ENCODE measurements around the gene CAMTA1.

Gene CAMTA1

DNA sequence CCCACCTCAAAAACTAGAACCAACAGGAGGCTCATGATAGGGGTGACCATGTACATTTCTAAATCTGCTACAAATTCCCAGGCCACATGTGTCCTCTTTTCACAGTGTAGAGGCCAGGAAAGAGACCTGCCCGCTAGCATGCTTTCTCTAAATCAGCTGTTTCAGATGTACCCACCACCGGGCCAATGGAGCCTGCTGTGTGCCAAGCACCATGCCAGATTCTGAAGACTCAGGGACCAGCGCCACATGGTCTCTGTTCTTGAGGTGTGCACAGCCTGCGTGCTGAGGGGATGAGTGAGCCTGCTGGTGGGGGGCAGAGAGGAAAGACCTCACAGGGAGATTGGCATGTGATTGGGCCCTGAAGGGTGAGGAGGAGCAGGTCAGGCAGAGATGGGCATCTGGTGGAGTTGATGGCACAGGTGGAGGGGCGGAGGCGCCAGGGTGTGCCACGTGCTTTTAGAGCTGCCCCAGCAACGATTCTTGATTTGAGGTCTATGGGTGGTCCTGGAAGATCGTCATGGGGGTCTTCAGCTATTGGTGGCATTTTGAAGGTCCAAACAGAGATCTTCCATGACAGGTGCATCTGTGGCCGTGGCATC, 500.7 kb downstream of the CAMTA1 start:
- Histone ChIP-seq H3K9ac (ENCODE audit: low read length) (no peak overlapping the region), H3K27me3 (ENCODE audit: low read length) (no peaks in the 10 kb centered on the region), H3K4me3 (ENCODE audit: insufficient read depth, low read length, poor library complexity, severe bottlenecking) (no peak overlapping the region), H3K79me2 (ENCODE audit: insufficient read depth, low read length) (no peaks in the 10 kb centered on the region), H3K4me2 (ENCODE audit: low read depth, low read length, poor library complexity, severe bottlenecking) (no peak overlapping the region), H3K36me3 (ENCODE audit: low read length) (no peaks in the 10 kb centered on the region), H4K20me1 (ENCODE audit: low read depth, low read length) (no peaks in the 10 kb centered on the region), H2AFZ (ENCODE audit: low read depth, low read length, severe bottlenecking) (no peak overlapping the region), H3F3A (ENCODE audit: insufficient read depth) (no peaks in the 10 kb centered on the region), H3K27ac (ENCODE audit: low read depth, low read length) (no peak overlapping the region), H3K9me3 (ENCODE audit: insufficient read depth, low read length) (no peaks in the 10 kb centered on the region), H3K9me2 (replicated peaks; ENCODE audit: insufficient read depth, low read length) (no peaks in the 10 kb centered on the region)
- TF ChIP-seq, protein P1, sequence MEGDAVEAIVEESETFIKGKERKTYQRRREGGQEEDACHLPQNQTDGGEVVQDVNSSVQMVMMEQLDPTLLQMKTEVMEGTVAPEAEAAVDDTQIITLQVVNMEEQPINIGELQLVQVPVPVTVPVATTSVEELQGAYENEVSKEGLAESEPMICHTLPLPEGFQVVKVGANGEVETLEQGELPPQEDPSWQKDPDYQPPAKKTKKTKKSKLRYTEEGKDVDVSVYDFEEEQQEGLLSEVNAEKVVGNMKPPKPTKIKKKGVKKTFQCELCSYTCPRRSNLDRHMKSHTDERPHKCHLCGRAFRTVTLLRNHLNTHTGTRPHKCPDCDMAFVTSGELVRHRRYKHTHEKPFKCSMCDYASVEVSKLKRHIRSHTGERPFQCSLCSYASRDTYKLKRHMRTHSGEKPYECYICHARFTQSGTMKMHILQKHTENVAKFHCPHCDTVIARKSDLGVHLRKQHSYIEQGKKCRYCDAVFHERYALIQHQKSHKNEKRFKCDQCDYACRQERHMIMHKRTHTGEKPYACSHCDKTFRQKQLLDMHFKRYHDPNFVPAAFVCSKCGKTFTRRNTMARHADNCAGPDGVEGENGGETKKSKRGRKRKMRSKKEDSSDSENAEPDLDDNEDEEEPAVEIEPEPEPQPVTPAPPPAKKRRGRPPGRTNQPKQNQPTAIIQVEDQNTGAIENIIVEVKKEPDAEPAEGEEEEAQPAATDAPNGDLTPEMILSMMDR (IDR thresholded peaks at IDR 0.05; ENCODE audit: insufficient read depth, low read length, poor library complexity, severe bottlenecking) = no peak
- TF ChIP-seq EZH2phosphoT487 (conservative IDR thresholded peaks at IDR 0.05; ENCODE audit: low read length) = no peak

DNA sequence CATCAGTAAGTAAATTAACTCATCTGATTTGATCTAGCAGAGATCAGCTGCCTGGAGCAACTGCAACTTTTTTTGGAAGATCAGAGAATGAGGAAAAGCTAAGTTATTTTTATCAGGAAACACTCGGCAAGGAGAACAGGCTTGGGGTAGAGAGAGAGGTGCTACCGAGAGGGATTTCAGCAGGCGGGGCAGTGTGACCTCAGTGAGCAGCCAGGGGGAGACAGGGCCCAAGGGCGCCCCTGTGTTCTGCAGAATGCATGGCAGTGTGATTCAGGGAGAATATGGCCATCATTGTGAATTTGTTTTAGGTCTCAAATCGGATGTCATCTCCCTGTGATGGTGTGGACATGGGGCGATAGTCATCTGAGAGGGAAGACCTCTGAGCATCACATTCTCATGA, 501.8 kb downstream of the CAMTA1 start:
- H3F3A ChIP-seq (ENCODE audit: insufficient read depth) = no peaks in the 10 kb centered on the region
- no peak overlapping the region for H3K4me2 ChIP-seq (ENCODE audit: low read depth, low read length, poor library complexity, severe bottlenecking)
- H4K20me1 ChIP-seq (ENCODE audit: low read depth, low read length) = no peaks in the 10 kb centered on the region
- TF ChIP-seq, protein P1 (IDR thresholded peaks at IDR 0.05; ENCODE audit: insufficient read depth, low read length, poor library complexity, severe bottlenecking) = no peak
- TF ChIP-seq EZH2phosphoT487 (conservative IDR thresholded peaks at IDR 0.05; ENCODE audit: low read length) = no peak
- no peaks in the 10 kb centered on the region for H3K9me3 ChIP-seq (ENCODE audit: insufficient read depth, low read length)
- no peaks in the 10 kb centered on the region for H3K27me3 ChIP-seq (ENCODE audit: low read length)
- H2AFZ ChIP-seq (ENCODE audit: low read depth, low read length, severe bottlenecking) = no peak overlapping the region
- no peaks in the 10 kb centered on the region for H3K9me2 ChIP-seq (replicated peaks; ENCODE audit: insufficient read depth, low read length)
- no peak overlapping the region for H3K27ac ChIP-seq (ENCODE audit: low read depth, low read length)
- H3K4me3 ChIP-seq (ENCODE audit: insufficient read depth, low read length, poor library complexity, severe bottlenecking) = no peak overlapping the region
- H3K9ac ChIP-seq (ENCODE audit: low read length) = no peak overlapping the region
- no peaks in the 10 kb centered on the region for H3K79me2 ChIP-seq (ENCODE audit: insufficient read depth, low read length)
- H3K36me3 ChIP-seq (ENCODE audit: low read length) = no peaks in the 10 kb centered on the region

DNA sequence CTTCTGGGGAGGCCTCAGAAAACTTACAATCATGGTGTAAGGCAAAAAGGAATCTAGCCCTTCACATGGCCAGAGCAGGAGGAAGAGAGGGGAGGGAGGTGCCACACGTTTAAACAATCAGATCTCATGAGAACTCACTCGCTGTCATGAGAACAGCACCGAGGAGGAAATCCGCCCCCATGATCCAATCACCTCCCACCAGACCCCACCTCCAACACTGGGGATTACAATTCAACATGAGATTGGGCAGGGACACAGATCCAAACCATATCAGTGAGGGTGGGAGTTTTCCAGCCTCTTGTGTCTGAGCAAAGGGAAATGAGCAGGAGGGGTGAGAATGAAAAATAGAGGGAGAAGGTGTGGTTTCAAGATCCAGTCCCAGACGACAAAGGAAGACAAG, 503.7 kb downstream of the CAMTA1 start:
- no peak overlapping the region for H3K9ac ChIP-seq (ENCODE audit: low read length)
- H3K27me3 ChIP-seq (ENCODE audit: low read length) = no peaks in the 10 kb centered on the region
- H3K36me3 ChIP-seq (ENCODE audit: low read length) = no peaks in the 10 kb centered on the region
- H3K4me2 ChIP-seq (ENCODE audit: low read depth, low read length, poor library complexity, severe bottlenecking) = no peak overlapping the region
- H3K79me2 ChIP-seq (ENCODE audit: insufficient read depth, low read length) = no peaks in the 10 kb centered on the region
- no peaks in the 10 kb centered on the region for H3K9me2 ChIP-seq (replicated peaks; ENCODE audit: insufficient read depth, low read length)
- no peaks in the 10 kb centered on the region for H4K20me1 ChIP-seq (ENCODE audit: low read depth, low read length)
- TF ChIP-seq, protein P1 (IDR thresholded peaks at IDR 0.05; ENCODE audit: insufficient read depth, low read length, poor library complexity, severe bottlenecking) = no peak
- TF ChIP-seq EZH2phosphoT487 (conservative IDR thresholded peaks at IDR 0.05; ENCODE audit: low read length) = no peak
- no peak overlapping the region for H2AFZ ChIP-seq (ENCODE audit: low read depth, low read length, severe bottlenecking)
- no peak overlapping the region for H3K4me3 ChIP-seq (ENCODE audit: insufficient read depth, low read length, poor library complexity, severe bottlenecking)
- no peaks in the 10 kb centered on the region for H3K9me3 ChIP-seq (ENCODE audit: insufficient read depth, low read length)
- H3K27ac ChIP-seq (ENCODE audit: low read depth, low read length) = no peak overlapping the region
- H3F3A ChIP-seq (ENCODE audit: insufficient read depth) = no peaks in the 10 kb centered on the region

Measured in SU-DHL-6 (cell line).